ENCODE data around the gene DDX31. TPM values are rescaled to one million over a fixed set of nuclear protein-coding genes. Genes with fewer than 3 reads are reported as not detected.
A peak's percentile ranks its signal among the peaks of the same experiment; 100 is the strongest.

DDX31 gene
- total RNA-seq, 2 experiments from 2014 or later: 28.3 to 28.8 TPM

GRCh38 chr9:132656299-132656698 lies 13.5 kb downstream of the DDX31 start:
- Histone ChIP-seq H3K4me3 (ENCODE audit: low read depth, low read length, poor library complexity, severe bottlenecking) (no peak overlapping the region), H3K79me2 (ENCODE audit: insufficient read depth, low read depth, low read length) (no peaks in the 10 kb centered on the region), H3K4me2 (ENCODE audit: low read length) (no peak overlapping the region), H4K20me1 (ENCODE audit: insufficient read depth, low read length) (no peaks in the 10 kb centered on the region), H3K9me3 (ENCODE audit: low read length) (no peaks in the 10 kb centered on the region), H3K36me3 (ENCODE audit: insufficient read depth, low read length) (peaks cover 93% of the 10 kb centered on the region), H2AFZ (ENCODE audit: low read length) (no peak overlapping the region), H3K27ac (ENCODE audit: low read depth, low read length, poor library complexity, severe bottlenecking) (no peak overlapping the region), H3K4me1 (ENCODE audit: insufficient read depth, low read length, poor library complexity, severe bottlenecking) (no peaks in the 10 kb centered on the region), H3K9me2 (ENCODE audit: insufficient read depth, low read length) (no peaks in the 10 kb centered on the region)
- TF ChIP-seq CTCF (conservative IDR thresholded peaks at IDR 0.05; ENCODE audit: low read length): no peak
- TF ChIP-seq EZH2phosphoT487 (IDR thresholded peaks at IDR 0.05; ENCODE audit: borderline replicate concordance, low read depth, low read length): no peak
- CTCF ChIA-PET (ENCODE audit: unreplicated experiment): no interaction called here
- no peak for DNase-seq (ENCODE audit: low spot score)
- BruUV-seq (replicated peaks): no TSS peak
- intact Hi-C loops (cut with micrococcal nuclease; ENCODE audit: unreplicated experiment): no loop called here
- POLR2A ChIA-PET: no interaction called here

- H3K27ac ChIP-seq (ENCODE audit: low read depth, low read length, poor library complexity, severe bottlenecking): no peak overlapping the region
- TF ChIP-seq CTCF (conservative IDR thresholded peaks at IDR 0.05; ENCODE audit: low read length): peak; percentile 69
- TF ChIP-seq EZH2phosphoT487 (IDR thresholded peaks at IDR 0.05; ENCODE audit: borderline replicate concordance, low read depth, low read length): no peak
- intact Hi-C loops (cut with micrococcal nuclease; ENCODE audit: unreplicated experiment): no loop called here
- no peak overlapping the region for H3K4me2 ChIP-seq (ENCODE audit: low read length)
- no peak overlapping the region for H3K4me3 ChIP-seq (ENCODE audit: low read depth, low read length, poor library complexity, severe bottlenecking)
- no peaks in the 10 kb centered on the region for H3K9me2 ChIP-seq (ENCODE audit: insufficient read depth, low read length)
- H3K79me2 ChIP-seq (ENCODE audit: insufficient read depth, low read depth, low read length): no peaks in the 10 kb centered on the region
- no peaks in the 10 kb centered on the region for H4K20me1 ChIP-seq (ENCODE audit: insufficient read depth, low read length)
- H3K9me3 ChIP-seq (ENCODE audit: low read length): no peaks in the 10 kb centered on the region
- no TSS peak for BruUV-seq (replicated peaks)
- H3K4me1 ChIP-seq (ENCODE audit: insufficient read depth, low read length, poor library complexity, severe bottlenecking): no peaks in the 10 kb centered on the region
- ChIA-PET POLR2A (interaction anchor here (0.6 to 1.2 kb wide), 2 partner anchors 15 to 1494 kb away, joined by 3 to 6 read pairs; no protein-coding TSS in a partner anchor), CTCF (ENCODE audit: unreplicated experiment) (no interaction called here)
- DNase-seq (ENCODE audit: low spot score): peak; percentile 16
- H2AFZ ChIP-seq (ENCODE audit: low read length): no peak overlapping the region
- peaks cover 93% of the 10 kb centered on the region for H3K36me3 ChIP-seq (ENCODE audit: insufficient read depth, low read length)
Observed at GRCh38 chr9:132651259-132651658, 18.5 kb downstream of the DDX31 start.

GRCh38 chr9:132648685-132649084 lies 21.1 kb downstream of the DDX31 start:
- intact Hi-C loops (cut with micrococcal nuclease; ENCODE audit: unreplicated experiment): no loop called here

More at GRCh38 chr9:132648685-132649084, 21.1 kb downstream of the DDX31 start:
- TF ChIP-seq CTCF (conservative IDR thresholded peaks at IDR 0.05; ENCODE audit: low read length) (no peak), EZH2phosphoT487 (IDR thresholded peaks at IDR 0.05; ENCODE audit: borderline replicate concordance, low read depth, low read length) (no peak)
- Histone ChIP-seq H2AFZ (ENCODE audit: low read length) (no peak overlapping the region), H3K79me2 (ENCODE audit: insufficient read depth, low read depth, low read length) (no peaks in the 10 kb centered on the region), H3K9me3 (ENCODE audit: low read length) (no peaks in the 10 kb centered on the region), H4K20me1 (ENCODE audit: insufficient read depth, low read length) (no peaks in the 10 kb centered on the region), H3K4me3 (ENCODE audit: low read depth, low read length, poor library complexity, severe bottlenecking) (no peak overlapping the region), H3K9me2 (ENCODE audit: insufficient read depth, low read length) (no peaks in the 10 kb centered on the region), H3K36me3 (ENCODE audit: insufficient read depth, low read length) (peaks cover 96% of the 10 kb centered on the region), H3K4me1 (ENCODE audit: insufficient read depth, low read length, poor library complexity, severe bottlenecking) (no peaks in the 10 kb centered on the region), H3K4me2 (ENCODE audit: low read length) (no peak overlapping the region), H3K27ac (ENCODE audit: low read depth, low read length, poor library complexity, severe bottlenecking) (no peak overlapping the region)
- ChIA-PET POLR2A (interaction anchor here (0.6 kb wide), 1 partner anchor 12 kb away, joined by 4 read pairs; no protein-coding TSS in a partner anchor), CTCF (ENCODE audit: unreplicated experiment) (no interaction called here)
- no TSS peak for BruUV-seq (replicated peaks)
- no peak for DNase-seq (ENCODE audit: low spot score)
